ENCODE data around the gene LSM14B. TPM values are rescaled to one million over a fixed set of nuclear protein-coding genes. Genes with fewer than 3 reads are reported as not detected.
A peak's percentile ranks its signal among the peaks of the same experiment; 100 is the strongest.
"Not testable (repeated sequence)": the region's sequence is repeated elsewhere in the genome, so short reads cannot be mapped to it uniquely, and the experiment has no call there.

Gene LSM14B
- total RNA-seq, 3 donors from 2014 or later = 35.2 to 41.3 (median 40.9) TPM

- no peaks in the 10 kb centered on the region for H3K36me3 Mint-ChIP-seq (ENCODE audit: insufficient read depth)
- H3K27me3 Mint-ChIP-seq (ENCODE audit: low read depth) = peaks cover 8% of the 10 kb centered on the region
- DNase-seq = no peak
- H3K4me3 Mint-ChIP-seq = no peak overlapping the region
- peaks cover 27% of the 10 kb centered on the region for H3K9me3 Mint-ChIP-seq
- H3K4me1 Mint-ChIP-seq (ENCODE audit: low read depth) = no peaks in the 10 kb centered on the region
- no peak for ATAC-seq
Measured at GRCh38 chr20:62101078-62101477, 21.2 kb upstream of the LSM14B start.

- Mint-ChIP-seq H3K9me3 (peaks cover 44% of the 10 kb centered on the region), H3K27me3 (ENCODE audit: low read depth) (peaks cover 8% of the 10 kb centered on the region), H3K4me1 (ENCODE audit: low read depth) (no peaks in the 10 kb centered on the region), H3K4me3 (no peak overlapping the region), H3K36me3 (ENCODE audit: insufficient read depth) (no peaks in the 10 kb centered on the region)
- DNase-seq (no peak), ATAC-seq (no peak)
Measured at GRCh38 chr20:62103508-62104233, 18.6 kb upstream of the LSM14B start.

- no peak overlapping the region for H3K4me3 Mint-ChIP-seq
- no peaks in the 10 kb centered on the region for H3K4me1 Mint-ChIP-seq (ENCODE audit: low read depth)
- H3K36me3 Mint-ChIP-seq (ENCODE audit: insufficient read depth) = no peaks in the 10 kb centered on the region
- ATAC-seq = no peak
- peaks cover 8% of the 10 kb centered on the region for H3K27me3 Mint-ChIP-seq (ENCODE audit: low read depth)
- peaks cover 50% of the 10 kb centered on the region for H3K9me3 Mint-ChIP-seq
- DNase-seq = no peak
Measured at GRCh38 chr20:62104234-62104789, 18.0 kb upstream of the LSM14B start.

GRCh38 chr20:62104791-62105345 lies 17.4 kb upstream of the LSM14B start:
- Mint-ChIP-seq H3K9me3 (peaks cover 53% of the 10 kb centered on the region), H3K4me1 (ENCODE audit: low read depth) (no peaks in the 10 kb centered on the region), H3K4me3 (no peak overlapping the region), H3K36me3 (ENCODE audit: insufficient read depth) (no peaks in the 10 kb centered on the region), H3K27me3 (ENCODE audit: low read depth) (peaks cover 8% of the 10 kb centered on the region)
- ATAC-seq (no peak), DNase-seq (no peak)

- Mint-ChIP-seq H3K27me3 (ENCODE audit: low read depth) (peaks cover 8% of the 10 kb centered on the region), H3K4me1 (ENCODE audit: low read depth) (no peaks in the 10 kb centered on the region), H3K9me3 (peaks cover 55% of the 10 kb centered on the region), H3K36me3 (ENCODE audit: insufficient read depth) (no peaks in the 10 kb centered on the region), H3K4me3 (no peak overlapping the region)
- DNase-seq = no peak
- ATAC-seq = no peak
Measured at GRCh38 chr20:62105592-62105991, 16.7 kb upstream of the LSM14B start.

- ATAC-seq = no peak
Measured at GRCh38 chr20:62111148-62111547, 11.1 kb upstream of the LSM14B start.

GRCh38 chr20:62112368-62112767 lies 9.9 kb upstream of the LSM14B start:
- H3K4me1 Mint-ChIP-seq (ENCODE audit: low read depth) = peaks cover 6% of the 10 kb centered on the region
- DNase-seq (no peak), ATAC-seq (no peak)
- H3K9me3 Mint-ChIP-seq = peaks cover 38% of the 10 kb centered on the region
- H3K36me3 Mint-ChIP-seq (ENCODE audit: insufficient read depth) = peaks cover 1% of the 10 kb centered on the region
- no peak overlapping the region for H3K4me3 Mint-ChIP-seq
- no peaks in the 10 kb centered on the region for H3K27me3 Mint-ChIP-seq (ENCODE audit: low read depth)

More at GRCh38 chr20:62111148-62111547, 11.1 kb upstream of the LSM14B start:
- Mint-ChIP-seq H3K27me3 (ENCODE audit: low read depth) (no peaks in the 10 kb centered on the region), H3K4me3 (no peak overlapping the region), H3K9me3 (peaks cover 43% of the 10 kb centered on the region), H3K36me3 (ENCODE audit: insufficient read depth) (peaks cover 1% of the 10 kb centered on the region), H3K4me1 (ENCODE audit: low read depth) (peaks cover 1% of the 10 kb centered on the region)
- no peak for DNase-seq

GRCh38 chr20:62114894-62115293 lies 7.4 kb upstream of the LSM14B start:
- no peak for ATAC-seq
- Mint-ChIP-seq H3K27me3 (ENCODE audit: low read depth) (no peaks in the 10 kb centered on the region), H3K36me3 (ENCODE audit: insufficient read depth) (peaks cover 1% of the 10 kb centered on the region), H3K4me3 (no peak overlapping the region), H3K9me3 (peaks cover 18% of the 10 kb centered on the region), H3K4me1 (ENCODE audit: low read depth) (peaks cover 21% of the 10 kb centered on the region)
- no peak for DNase-seq

GRCh38 chr20:62115800-62116407 lies 6.4 kb upstream of the LSM14B start:
- not testable (repeated sequence) for H3K36me3 Mint-ChIP-seq (ENCODE audit: insufficient read depth); H3K4me3 Mint-ChIP-seq; ATAC-seq; DNase-seq; H3K27me3 Mint-ChIP-seq (ENCODE audit: low read depth)
- Mint-ChIP-seq H3K9me3 (peaks cover 13% of the 10 kb centered on the region), H3K4me1 (ENCODE audit: low read depth) (peaks cover 26% of the 10 kb centered on the region)

- Mint-ChIP-seq H3K27me3 (ENCODE audit: low read depth) (no peaks in the 10 kb centered on the region), H3K36me3 (ENCODE audit: insufficient read depth) (no peaks in the 10 kb centered on the region), H3K9me3 (peaks cover 9% of the 10 kb centered on the region), H3K4me1 (ENCODE audit: low read depth) (peaks cover 30% of the 10 kb centered on the region), H3K4me3 (no peak overlapping the region)
- ATAC-seq (no peak), DNase-seq (no peak)
Measured at GRCh38 chr20:62116558-62117361, 5.5 kb upstream of the LSM14B start.

GRCh38 chr20:62117362-62117646 lies 5.0 kb upstream of the LSM14B start:
- ATAC-seq (no peak), DNase-seq (no peak)
- Mint-ChIP-seq H3K9me3 (peaks cover 9% of the 10 kb centered on the region), H3K27me3 (ENCODE audit: low read depth) (no peaks in the 10 kb centered on the region), H3K4me1 (ENCODE audit: low read depth) (peaks cover 30% of the 10 kb centered on the region), H3K4me3 (no peak overlapping the region), H3K36me3 (ENCODE audit: insufficient read depth) (no peaks in the 10 kb centered on the region)

GRCh38 chr20:62117658-62118057 lies 4.6 kb upstream of the LSM14B start:
- peak; percentile 56 for DNase-seq
- ATAC-seq = no peak
- Mint-ChIP-seq H3K27me3 (ENCODE audit: low read depth) (no peaks in the 10 kb centered on the region), H3K9me3 (peaks cover 8% of the 10 kb centered on the region), H3K4me3 (peak overlapping the region; percentile 11), H3K4me1 (ENCODE audit: low read depth) (peaks cover 30% of the 10 kb centered on the region), H3K36me3 (ENCODE audit: insufficient read depth) (no peaks in the 10 kb centered on the region)

- Mint-ChIP-seq H3K4me1 (ENCODE audit: low read depth) (peaks cover 32% of the 10 kb centered on the region), H3K9me3 (peaks cover 3% of the 10 kb centered on the region), H3K4me3 (no peak overlapping the region), H3K36me3 (ENCODE audit: insufficient read depth) (no peaks in the 10 kb centered on the region), H3K27me3 (ENCODE audit: low read depth) (no peaks in the 10 kb centered on the region)
- ATAC-seq (no peak), DNase-seq (no peak)
Measured at GRCh38 chr20:62118113-62119043, 3.9 kb upstream of the LSM14B start.

Data from activated T-cell treated with anti-CD3 and anti-CD28 coated beads, Interleukin-2, amount 50 U/mL, for 4 hours (primary cell).